Endothelial cell of umbilical vein (primary cell): ENCODE measurements around the gene PIGH. TPM values are rescaled to one million over a fixed set of nuclear protein-coding genes. Genes with fewer than 3 reads are reported as not detected.

Source experiments
- BruUV-seq: library from RNA; stranded (reverse); fragments of 400-500 nt; replicated peaks from 2 replicates; lab custom pipeline; 2021; lab: Mats Ljungman, UMichigan
- CTCF ChIA-PET: fragments of 300-600, 350-600 bp; sonication (Branson Sonifier 250); formaldehyde crosslinking; loops from one replicate; lab custom pipeline; 2021; ENCODE audit warnings: antibody characterized with exemption, inconsistent platforms; lab: Charles Lee
- POLR2A ChIA-PET: fragments of 300-600, 350-600 bp; sonication (Branson Sonifier 250); formaldehyde crosslinking; loops from one replicate; lab custom pipeline; 2021; ENCODE audit warnings: antibody characterized with exemption, inconsistent platforms; lab: Charles Lee
- DNase-seq: peaks from one replicate; pipeline ENCODE4 v3.0.0-alpha.2; 2011; ENCODE audit warnings: low read depth, low spot score
- FAIRE-seq: peaks from 2 replicates; lab custom pipeline; 2011; peaks lifted over from hg19 to GRCh38; lab: Jason Lieb, UNC
- H2AFZ ChIP-seq: 2 replicates; pipeline ENCODE4 v1.6.0; 2012; ENCODE audit warnings: low read depth, low read length, control low read depth, inconsistent platforms
- H3K27ac ChIP-seq: 2 replicates; pipeline ENCODE4 v1.5.1; 2011; ENCODE audit warnings: low read depth, mild to moderate bottlenecking, control low read depth, low read length, moderate library complexity; ENCODE audit not compliant: insufficient read depth
- H3K27me3 ChIP-seq, 2 experiments: 2 replicates each; pipeline versions ENCODE4 v1.6.0 to v1.6.1; 2011; ENCODE audit warnings: low read length in 2 of 2, mixed read lengths in 1 of 2; ENCODE audit not compliant: control insufficient read depth in 2 of 2, insufficient read depth in 2 of 2
- H3K36me3 ChIP-seq, 2 experiments: 2 replicates in 1 of 2; 3 replicates in 1 of 2; pipeline ENCODE4 v1.5.1; 2011; ENCODE audit warnings: low read length in 2 of 2, mild to moderate bottlenecking in 1 of 2, moderate library complexity in 1 of 2; ENCODE audit not compliant: control insufficient read depth in 2 of 2, insufficient read depth in 2 of 2; ENCODE audit errors: extremely low read depth in 1 of 2
- H3K4me1 ChIP-seq: 3 replicates; pipeline ENCODE4 v1.5.1; 2011; ENCODE audit warnings: mild to moderate bottlenecking, low read length; ENCODE audit not compliant: control insufficient read depth, insufficient read depth; ENCODE audit errors: extremely low read depth
- H3K4me2 ChIP-seq: 2 replicates; pipeline ENCODE4 v1.6.1; 2011; ENCODE audit warnings: low read length, control low read depth, mixed read lengths; ENCODE audit not compliant: insufficient read depth
- H3K4me3 ChIP-seq, 3 experiments: fragments of 200-600 bp in 1 of 3; sonication (generic), shearing (Covaris generic) in 1 of 3; replicated peaks in 1 of 3; 2 replicates each; pipeline ENCODE4 v1.5.1; 2011 to 2016; ENCODE audit warnings: control low read depth in 3 of 3, low read length in 3 of 3, mild to moderate bottlenecking in 2 of 3, inconsistent platforms in 1 of 3, low read depth in 1 of 3, moderate library complexity in 1 of 3; ENCODE audit not compliant: insufficient read depth in 1 of 3
- H3K79me2 ChIP-seq: 2 replicates; pipeline ENCODE4 v1.6.0; 2012; ENCODE audit warnings: low read length, inconsistent platforms; ENCODE audit not compliant: control insufficient read depth, insufficient read depth
- H3K9ac ChIP-seq: replicated peaks from 2 replicates; pipeline ENCODE3; 2011; ENCODE audit warnings: low read length, control low read depth; ENCODE audit not compliant: insufficient read depth; ENCODE audit errors: extremely low read depth
- H3K9me1 ChIP-seq: replicated peaks from 3 replicates; pipeline ENCODE4 v1.6.0; 2011; ENCODE audit warnings: mild to moderate bottlenecking, low read length; ENCODE audit not compliant: control insufficient read depth, insufficient read depth; ENCODE audit errors: extremely low read depth
- H3K9me3 ChIP-seq: replicated peaks from 2 replicates; pipeline ENCODE4 v1.5.1; 2012; ENCODE audit warnings: low read length, inconsistent platforms; ENCODE audit not compliant: control insufficient read depth, insufficient read depth
- H4K20me1 ChIP-seq: replicated peaks from 2 replicates; pipeline ENCODE3; 2011; ENCODE audit warnings: mild to moderate bottlenecking, low read length; ENCODE audit not compliant: control insufficient read depth, insufficient read depth; ENCODE audit errors: extremely low read depth
- CTCF ChIP-seq, 2 donors: IDR thresholded peaks; 1 replicate in 1 of 2; 2 replicates in 1 of 2; pipeline ENCODE4 v1.5.1; 2011; ENCODE audit warnings: low read length in 2 of 2, mild to moderate bottlenecking in 2 of 2, moderate library complexity in 2 of 2, control low read depth in 1 of 2, inconsistent platforms in 1 of 2, low read depth in 1 of 2; ENCODE audit not compliant: insufficient read depth in 1 of 2; ENCODE audit errors: extremely low read depth in 1 of 2
- EZH2 ChIP-seq: IDR thresholded peaks from 2 replicates; pipeline ENCODE4 v1.6.1; 2012; ENCODE audit warnings: borderline replicate concordance, low read depth, mild to moderate bottlenecking, moderate library complexity, low read length, inconsistent platforms; ENCODE audit not compliant: severe bottlenecking
- FOS ChIP-seq: IDR thresholded peaks from 2 replicates; pipeline ENCODE4 v1.6.1; 2011; ENCODE audit warnings: mild to moderate bottlenecking, low read length, moderate library complexity, borderline replicate concordance; ENCODE audit not compliant: insufficient read depth
- GATA2 ChIP-seq: IDR thresholded peaks from 2 replicates; pipeline ENCODE4 v1.7.0; 2011; ENCODE audit warnings: low read depth, mild to moderate bottlenecking, moderate library complexity, mixed read lengths, low read length; ENCODE audit not compliant: insufficient read length, insufficient read depth
- JUN ChIP-seq: IDR thresholded peaks from 2 replicates; pipeline ENCODE4 v1.6.1; 2011; ENCODE audit warnings: borderline replicate concordance, low read depth; ENCODE audit not compliant: insufficient read length, insufficient read depth
- MAX ChIP-seq: IDR thresholded peaks from 2 replicates; pipeline ENCODE4 v1.6.1; 2011; ENCODE audit not compliant: insufficient read depth, insufficient read length
- MYC ChIP-seq: IDR thresholded peaks from one replicate; pipeline ENCODE4 v1.6.1; 2011; ENCODE audit warnings: mild to moderate bottlenecking, low read depth, low read length
- POLR2A ChIP-seq: IDR thresholded peaks from 2 replicates; pipeline ENCODE4 v1.6.1; 2012; ENCODE audit warnings: low read depth, mild to moderate bottlenecking, control low read depth, low read length
- POLR2AphosphoS5 ChIP-seq: IDR thresholded peaks from 2 replicates; pipeline ENCODE4 v1.6.1; 2012; ENCODE audit warnings: low read depth, mild to moderate bottlenecking, control low read depth, low read length, moderate library complexity; ENCODE audit not compliant: insufficient read depth
- dilution Hi-C: fragments of 300-500 bp; cut with MboI; formaldehyde crosslinking; loops from one replicate; pipeline ENCODE4 v1.15.0; 2019; ENCODE audit warnings: low sequenced_read_pairs; ENCODE audit not compliant: extremely low pct_ligation_motif_present
- intact Hi-C: fragments of 100-400 bp; cut with micrococcal nuclease; formaldehyde crosslinking; loops from one replicate; pipeline ENCODE4 v1.10.0; 2022
- polyA plus RNA-seq, 4 experiments: library from polyadenylated mRNA; depleted of rRNA in 3 of 4; stranded (reverse) in 3 of 4; unstranded in 1 of 4; fragments of >200 nt; gene quantifications; 2 replicates each; pipeline versions ENCODE4 v1.2.1 to v1.2.3, GENCODE V29; 2011 to 2012; ENCODE audit warnings: missing spikeins in 1 of 4
- total RNA-seq: library from RNA; stranded (reverse); gene quantifications from 2 replicates; pipeline ENCODE4 v1.2.3, GENCODE V29; 2021

PIGH gene
- total and polyA plus RNA-seq, 2 donors (not counting 3 experiments of a cell fraction or from before 2014, with no cell fraction given), result 12.3 to 18.0 TPM

- Histone ChIP-seq H4K20me1 (no peaks in the 10 kb centered on the region), H3K27me3 (no peaks in the 10 kb centered on the region), H3K27ac (no peak overlapping the region), H3K36me3 (peaks cover 16 to 20% of the 10 kb centered on the region in 2 experiments), H3K9me3 (no peaks in the 10 kb centered on the region), H3K9ac (no peak overlapping the region), H2AFZ (no peak overlapping the region), H3K4me1 (no peaks in the 10 kb centered on the region), H3K4me3 (no peak overlapping the region), H3K9me1 (no peaks in the 10 kb centered on the region), H3K79me2 (no peaks in the 10 kb centered on the region), H3K4me2 (no peak overlapping the region)
- intact Hi-C loops, result no loop called here
- POLR2A ChIA-PET, result no interaction called here
- TF ChIP-seq EZH2 (no peak), CTCF (IDR thresholded peaks at IDR 0.05; ENCODE audit: extremely low read depth in 1 of 2, insufficient read depth in 1 of 2, low read depth in 1 of 2, low read length in 2 of 2) (no peak), POLR2A (no peak), MAX (no peak), GATA2 (no peak), MYC (no peak), JUN (no peak), POLR2AphosphoS5 (no peak), FOS (no peak)
- no peak for DNase-seq
- dilution Hi-C loops, result no loop called here
- no peak for FAIRE-seq
- no TSS peak for BruUV-seq
- CTCF ChIA-PET, result no interaction called here
Measured at GRCh38 chr14:67646131-67646530, 46.1 kb upstream of the PIGH start.
